GM19035 (cell line): Measurements from ENCODE around the gene GABPB1.
"Not testable (repeated sequence)": the region's sequence is repeated elsewhere in the genome, so short reads cannot be mapped to it uniquely, and the experiment has no call there.

Experiments
- ATAC-seq: cut with Tn5 transposase; IDR thresholded peaks from one replicate; pipeline ENCODE4 v1.9.1; 2021; ENCODE audit not compliant: unreplicated experiment

The GABPB1 gene

GRCh38 chr15:50354838-50355618, at the start of gene GABPB1:
GABPB1 (minus strand) TSS chr15:50355198; CDS start chr15:50309798, 45,400 bp downstream.
- peak; percentile 48 for ATAC-seq

GRCh38 chr15:50391561-50391960, 36.6 kb upstream of the GABPB1 start:
- ATAC-seq, result not testable (repeated sequence)

GRCh38 chr15:50390554-50391264, 35.7 kb upstream of the GABPB1 start:
- peak; percentile 63 for ATAC-seq

GRCh38 chr15:50382408-50382807, 27.4 kb upstream of the GABPB1 start:
- ATAC-seq, result not testable (repeated sequence)

- no peak for ATAC-seq
Measured at GRCh38 chr15:50381438-50381837, 26.4 kb upstream of the GABPB1 start.

GRCh38 chr15:50380089-50380488, 25.1 kb upstream of the GABPB1 start:
- no peak for ATAC-seq

- not testable (repeated sequence) for ATAC-seq
Measured at GRCh38 chr15:50379413-50379812, 24.4 kb upstream of the GABPB1 start.

- no peak for ATAC-seq
Measured at GRCh38 chr15:50378776-50379175, 23.8 kb upstream of the GABPB1 start.

- peak; percentile 100 for ATAC-seq
Measured at GRCh38 chr15:50377867-50378751, 23.1 kb upstream of the GABPB1 start.

GRCh38 chr15:50369564-50369963, 14.6 kb upstream of the GABPB1 start:
- ATAC-seq, result not testable (repeated sequence)

- ATAC-seq, result no peak
Measured at GRCh38 chr15:50365971-50366370, 11.0 kb upstream of the GABPB1 start.

- ATAC-seq, result no peak
Measured at GRCh38 chr15:50365570-50365969, 10.6 kb upstream of the GABPB1 start.

- no peak for ATAC-seq
Measured at GRCh38 chr15:50363612-50364011, 8.6 kb upstream of the GABPB1 start.

- no peak for ATAC-seq
Measured at GRCh38 chr15:50361756-50362155, 6.8 kb upstream of the GABPB1 start.

- no peak for ATAC-seq
Measured at GRCh38 chr15:50358845-50359244, 3.8 kb upstream of the GABPB1 start.

GRCh38 chr15:50355980-50356379, 982 bp upstream of the GABPB1 start:
- no peak for ATAC-seq

- ATAC-seq, result no peak
Measured at GRCh38 chr15:50355619-50355905, 564 bp upstream of the GABPB1 start.

- peak; percentile 28 for ATAC-seq
Measured at GRCh38 chr15:50353975-50354837, 792 bp downstream of the GABPB1 start.

GRCh38 chr15:50353251-50353974, 1.6 kb downstream of the GABPB1 start:
- no peak for ATAC-seq

- ATAC-seq, result no peak
Measured at GRCh38 chr15:50350621-50351020, 4.4 kb downstream of the GABPB1 start.
